ENCODE measurements around the gene LAMA3. TPM values are rescaled to one million over a fixed set of nuclear protein-coding genes. Genes with fewer than 3 reads are reported as not detected.
"Not testable (repeated sequence)": the region's sequence is repeated elsewhere in the genome, so short reads cannot be mapped to it uniquely, and the experiment has no call there.

The LAMA3 gene
- total RNA-seq, 1 donor from 2014 or later = 4.1 TPM

GRCh38 chr18:23701017-23701416, 11.8 kb downstream of the LAMA3 start:
- no peak for ATAC-seq
- no peak for DNase-seq (ENCODE audit: missing footprints)
- intact Hi-C loops (cut with DNase I) = loop anchor here (10.0 kb wide), 1 partner anchor 186 kb away; no protein-coding TSS in a partner anchor

GRCh38 chr18:23701544-23702064, 12.4 kb downstream of the LAMA3 start:
- intact Hi-C loops (cut with DNase I) = loop anchor here (10.0 kb wide), 1 partner anchor 187 kb away; no protein-coding TSS in a partner anchor
- no peak for DNase-seq (ENCODE audit: missing footprints)
- ATAC-seq = no peak

DNA sequence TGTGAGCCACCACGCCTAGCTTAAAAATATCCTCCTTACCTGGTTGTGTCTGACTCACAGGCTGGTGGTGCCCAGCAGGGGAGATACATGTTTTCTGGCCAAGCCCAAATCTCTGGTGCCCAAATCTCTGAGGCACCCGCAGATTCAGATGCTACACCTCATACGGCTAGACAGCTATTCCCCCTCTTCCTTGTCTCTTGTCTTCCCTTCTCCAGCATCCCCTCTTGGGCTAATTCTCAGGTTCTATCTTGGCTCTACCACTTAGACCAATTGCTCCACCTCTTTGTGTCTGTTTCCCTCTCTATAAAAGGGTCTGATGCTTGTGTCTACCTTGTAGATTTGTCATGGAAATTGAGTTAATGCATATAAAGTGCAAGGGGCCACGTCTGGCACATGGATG, 13.4 kb downstream of the LAMA3 start:
- no peak for DNase-seq (ENCODE audit: missing footprints)
- no peak for ATAC-seq
- intact Hi-C loops (cut with DNase I) = loop anchor here (1.0 to 10.0 kb wide), 2 partner anchors 80 to 188 kb away; no protein-coding TSS in a partner anchor

DNA sequence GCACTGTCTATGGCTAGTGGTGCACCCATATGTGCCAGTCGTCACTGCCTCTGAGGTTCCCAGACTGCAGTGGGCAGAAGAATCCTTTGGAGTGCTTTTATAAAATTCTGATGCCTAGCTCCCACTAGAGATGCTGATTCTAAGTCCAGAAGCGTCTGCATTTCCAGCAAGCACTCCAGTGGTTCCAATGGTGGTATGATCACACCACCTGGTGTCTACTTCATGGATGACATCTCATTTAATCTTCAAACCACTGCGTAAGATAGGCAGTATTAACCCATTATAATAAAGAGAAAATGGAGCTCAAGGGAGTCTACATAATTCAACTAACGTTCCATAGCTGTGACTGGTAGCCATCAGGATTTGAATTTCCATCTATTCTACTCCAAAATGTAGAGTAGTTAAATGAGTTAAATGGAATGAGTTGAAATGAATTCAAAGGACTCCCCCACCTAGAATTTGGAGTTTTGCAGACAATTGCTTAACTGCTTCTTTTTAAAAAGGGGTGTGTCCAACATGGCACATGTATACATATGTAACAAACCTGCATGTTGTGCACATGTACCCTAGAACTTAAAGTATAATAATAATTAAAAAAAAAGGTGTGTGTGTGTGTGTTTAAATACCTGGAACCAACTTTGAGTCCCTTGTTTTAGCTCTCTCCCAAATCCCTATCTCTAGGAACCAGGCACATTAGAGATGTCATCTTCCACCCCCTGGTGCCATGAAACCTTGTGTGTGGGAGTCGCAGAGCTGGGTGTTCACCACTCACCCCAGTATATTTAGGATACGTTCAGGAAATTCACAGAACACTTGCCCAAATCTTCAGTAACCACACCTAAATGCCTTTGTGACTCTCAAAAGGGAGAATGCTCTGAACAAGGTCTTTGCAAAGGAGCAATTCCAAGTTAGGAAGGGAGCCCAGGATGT, 14.1 kb downstream of the LAMA3 start:
- intact Hi-C loops (cut with DNase I) = loop anchor here (1.0 to 10.0 kb wide), 2 partner anchors 81 to 189 kb away; no protein-coding TSS in a partner anchor
- no peak for DNase-seq (ENCODE audit: missing footprints)
- no peak for ATAC-seq

GRCh38 chr18:23703987-23704384, 14.7 kb downstream of the LAMA3 start:
- no peak for DNase-seq (ENCODE audit: missing footprints)
- intact Hi-C loops (cut with DNase I) = loop anchor here (1.0 to 10.0 kb wide), 2 partner anchors 82 to 189 kb away; no protein-coding TSS in a partner anchor
- no peak for ATAC-seq

DNA sequence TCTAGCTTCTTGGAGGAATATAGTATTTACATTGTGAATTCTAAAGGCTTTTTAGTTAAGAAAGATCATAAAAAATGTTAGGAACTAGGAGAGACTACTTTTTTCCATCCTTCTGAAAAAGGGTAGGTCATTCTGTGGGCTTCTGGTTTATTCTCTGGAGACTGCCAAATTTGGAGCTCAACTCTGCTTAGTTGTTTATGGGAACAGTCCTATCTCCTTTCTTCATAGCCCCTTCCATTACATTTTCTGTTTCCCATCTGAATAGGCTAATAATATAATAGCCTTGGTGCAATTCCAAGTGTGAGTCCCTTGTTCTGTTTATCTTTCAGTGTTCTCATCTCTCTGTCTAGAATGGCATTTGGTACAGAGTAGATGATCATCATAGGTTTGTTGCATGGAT, 15.6 kb downstream of the LAMA3 start:
- no peak for DNase-seq (ENCODE audit: missing footprints)
- ATAC-seq = peak; percentile 13
- intact Hi-C loops (cut with DNase I) = loop anchor here (10.0 kb wide), 1 partner anchor 190 kb away; no protein-coding TSS in a partner anchor

- no peak for ATAC-seq
- no peak for DNase-seq (ENCODE audit: missing footprints)
- intact Hi-C loops (cut with DNase I) = loop anchor here (10.0 kb wide), 1 partner anchor 192 kb away; no protein-coding TSS in a partner anchor
Observed at GRCh38 chr18:23706971-23707640, 17.9 kb downstream of the LAMA3 start.

GRCh38 chr18:23710068-23710527, 20.8 kb downstream of the LAMA3 start:
- intact Hi-C loops (cut with DNase I) = no loop called here
- ATAC-seq (no peak), DNase-seq (ENCODE audit: missing footprints) (no peak)

DNA sequence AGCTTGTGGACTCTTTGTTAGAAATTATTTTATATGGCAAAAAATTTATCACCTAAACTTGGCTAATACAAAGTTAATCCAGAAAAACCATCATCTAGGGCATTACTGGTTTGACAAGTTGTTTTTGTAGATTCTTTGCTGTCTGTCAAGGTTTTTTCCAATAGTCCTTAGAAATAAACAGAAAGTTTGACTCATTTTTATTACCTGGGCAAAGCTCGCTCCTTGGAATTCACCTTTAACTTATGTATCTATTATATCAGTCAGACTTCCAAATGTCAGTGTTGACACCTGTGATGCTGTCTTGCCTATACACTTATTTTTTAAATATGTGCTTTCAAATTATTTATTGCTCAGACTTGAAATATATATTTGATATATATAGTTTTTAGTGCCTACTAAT, 21.7 kb downstream of the LAMA3 start:
- ATAC-seq (no peak), DNase-seq (ENCODE audit: missing footprints) (no peak)
- intact Hi-C loops (cut with DNase I) = no loop called here

DNA sequence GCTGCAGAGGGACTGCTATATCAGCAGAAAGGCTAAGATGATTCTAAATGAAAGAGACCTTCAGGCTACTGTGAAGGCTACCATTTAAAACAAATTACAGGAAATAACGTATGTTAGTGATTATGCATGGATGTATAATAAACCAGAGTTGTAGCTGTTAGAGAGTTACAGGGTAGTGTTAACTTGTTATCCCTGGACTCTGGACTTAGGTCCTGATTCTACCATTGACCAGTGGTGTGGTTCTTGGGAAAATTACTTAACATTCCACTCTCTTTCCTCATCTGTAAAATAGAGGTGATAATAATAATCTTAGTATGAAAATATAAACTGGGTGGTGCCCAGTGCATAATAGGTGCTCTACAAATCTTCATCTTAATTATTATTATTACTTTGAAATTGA, 22.2 kb downstream of the LAMA3 start:
- DNase-seq (ENCODE audit: missing footprints) = no peak
- intact Hi-C loops (cut with DNase I) = no loop called here
- ATAC-seq = no peak

DNA sequence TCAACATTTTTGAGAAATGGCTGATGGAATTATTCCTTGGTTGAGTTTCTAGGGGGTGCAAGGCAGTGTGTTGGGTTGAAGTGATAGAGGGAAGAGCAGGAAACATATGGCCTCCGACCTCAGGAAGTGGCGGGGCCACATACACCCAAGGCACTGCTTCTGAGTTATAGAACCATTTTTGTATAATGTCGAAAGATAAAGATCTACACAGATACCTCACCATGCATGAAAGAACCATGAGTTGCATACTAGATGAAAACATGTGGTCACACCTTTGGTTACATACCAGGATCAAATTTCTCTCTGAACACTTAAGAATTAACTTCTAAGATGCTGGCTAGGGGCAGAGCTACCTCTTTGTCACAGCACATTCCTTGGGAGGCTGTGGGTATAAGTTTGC, 23.2 kb downstream of the LAMA3 start:
- ATAC-seq (no peak), DNase-seq (ENCODE audit: missing footprints) (no peak)
- intact Hi-C loops (cut with DNase I) = no loop called here

DNA sequence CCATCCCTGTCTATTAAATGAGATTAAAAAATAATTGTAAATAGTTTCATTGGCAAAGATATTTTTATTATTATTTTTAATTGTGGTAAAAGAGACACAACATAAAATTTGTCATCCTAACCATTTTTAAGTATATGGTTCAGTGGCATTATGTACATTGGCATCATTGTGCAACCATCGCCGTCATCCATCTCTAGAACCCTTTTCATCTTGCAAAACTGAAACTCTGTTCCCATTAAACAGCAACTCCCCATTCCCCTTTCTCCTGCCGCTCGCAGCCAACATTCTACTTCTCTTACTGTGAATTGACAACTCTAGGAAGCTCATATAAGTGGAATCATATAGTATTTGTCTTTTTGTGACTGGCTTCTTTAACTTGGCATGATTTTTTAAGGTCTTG, 25.3 kb downstream of the LAMA3 start:
- ATAC-seq = no peak
- intact Hi-C loops (cut with DNase I) = no loop called here
- DNase-seq (ENCODE audit: missing footprints) = no peak

GRCh38 chr18:23716079-23716478, 26.8 kb downstream of the LAMA3 start:
- intact Hi-C loops (cut with DNase I); ATAC-seq; DNase-seq (ENCODE audit: missing footprints): not testable (repeated sequence)

GRCh38 chr18:23716516-23716915, 27.3 kb downstream of the LAMA3 start:
- no peak for DNase-seq (ENCODE audit: missing footprints)
- intact Hi-C loops (cut with DNase I) = no loop called here
- ATAC-seq = no peak

GRCh38 chr18:23716966-23717365, 27.7 kb downstream of the LAMA3 start:
- intact Hi-C loops (cut with DNase I) = no loop called here

GRCh38 chr18:23718243-23718720, 29.0 kb downstream of the LAMA3 start:
- no peak for DNase-seq (ENCODE audit: missing footprints)
- ATAC-seq = no peak
- intact Hi-C loops (cut with DNase I) = no loop called here

More at GRCh38 chr18:23716966-23717365, 27.7 kb downstream of the LAMA3 start:
- ATAC-seq = no peak
- DNase-seq (ENCODE audit: missing footprints) = no peak

GRCh38 chr18:23718731-23719130, 29.5 kb downstream of the LAMA3 start:
- intact Hi-C loops (cut with DNase I) = no loop called here
- DNase-seq (ENCODE audit: missing footprints) (no peak), ATAC-seq (no peak)

GRCh38 chr18:23719634-23720201, 30.5 kb downstream of the LAMA3 start:
- DNase-seq (ENCODE audit: missing footprints) (no peak), ATAC-seq (peak; percentile 34)
- intact Hi-C loops (cut with DNase I) = no loop called here
